GM19328 (cell line): ENCODE results near the gene HES6.
A peak's percentile ranks its signal among the peaks of the same experiment; 100 is the strongest.

Experiments
- ATAC-seq: cut with Tn5 transposase; IDR thresholded peaks from one replicate; pipeline ENCODE4 v1.9.1; 2021; ENCODE audit warnings: mild to moderate bottlenecking, moderate library complexity; ENCODE audit not compliant: unreplicated experiment

Gene HES6

GRCh38 chr2:238203094-238203972 is 36.5 kb downstream of the HES6 start, which contains the start of gene ILKAP:
ILKAP (minus strand) TSS chr2:238203695; CDS start chr2:238203553, 142 bp downstream.
- peak; percentile 96 for ATAC-seq

- no peak for ATAC-seq
These were observed 37.3 kb downstream of the HES6 start for GRCh38 chr2:238202326-238203093.

GRCh38 chr2:238190445-238190844 is 49.4 kb downstream of the HES6 start:
- ATAC-seq: no peak
